Measurements from ENCODE around the gene MKNK1.
A peak's percentile ranks its signal among the peaks of the same experiment; 100 is the strongest.
"Not testable (repeated sequence)": the region's sequence is repeated elsewhere in the genome, so short reads cannot be mapped to it uniquely, and the experiment has no call there.

Gene MKNK1

GRCh38 chr1:46603858-46604549 is at the start of gene MKNK1:
TSS of gene MKNK1 (minus strand) at chr1:46604268. CDS start at chr1:46583327, 20,941 bp downstream.
- peaks cover 6% of the 10 kb centered on the region for H3K36me3 ChIP-seq (ENCODE audit: control insufficient read depth, insufficient read depth, low read length)
- H3K9ac ChIP-seq (ENCODE audit: low read length) = peak within 1 kb of the TSS; percentile 84
- H3K27me3 ChIP-seq (ENCODE audit: control insufficient read depth, insufficient read depth, low read length) = no peaks in the 10 kb centered on the region
- H3K4me3 ChIP-seq (ENCODE audit: low read length) = peak within 1 kb of the TSS; percentile 48
- no peaks in the 10 kb centered on the region for H3K9me3 ChIP-seq (ENCODE audit: control insufficient read depth, low read length)
- H3K4me1 ChIP-seq (ENCODE audit: control insufficient read depth, insufficient read depth, low read length) = peaks cover 25% of the 10 kb centered on the region

GRCh38 chr1:46653405-46653958 is 49.4 kb upstream of the MKNK1 start:
- H3K9me3 ChIP-seq (ENCODE audit: control insufficient read depth, low read length) = no peaks in the 10 kb centered on the region
- H3K4me3 ChIP-seq (ENCODE audit: low read length) = no peak overlapping the region
- H3K36me3 ChIP-seq (ENCODE audit: control insufficient read depth, insufficient read depth, low read length) = no peaks in the 10 kb centered on the region
- no peaks in the 10 kb centered on the region for H3K27me3 ChIP-seq (ENCODE audit: control insufficient read depth, insufficient read depth, low read length)
- H3K9ac ChIP-seq (ENCODE audit: low read length) = no peak overlapping the region
- no peaks in the 10 kb centered on the region for H3K4me1 ChIP-seq (ENCODE audit: control insufficient read depth, insufficient read depth, low read length)

DNA sequence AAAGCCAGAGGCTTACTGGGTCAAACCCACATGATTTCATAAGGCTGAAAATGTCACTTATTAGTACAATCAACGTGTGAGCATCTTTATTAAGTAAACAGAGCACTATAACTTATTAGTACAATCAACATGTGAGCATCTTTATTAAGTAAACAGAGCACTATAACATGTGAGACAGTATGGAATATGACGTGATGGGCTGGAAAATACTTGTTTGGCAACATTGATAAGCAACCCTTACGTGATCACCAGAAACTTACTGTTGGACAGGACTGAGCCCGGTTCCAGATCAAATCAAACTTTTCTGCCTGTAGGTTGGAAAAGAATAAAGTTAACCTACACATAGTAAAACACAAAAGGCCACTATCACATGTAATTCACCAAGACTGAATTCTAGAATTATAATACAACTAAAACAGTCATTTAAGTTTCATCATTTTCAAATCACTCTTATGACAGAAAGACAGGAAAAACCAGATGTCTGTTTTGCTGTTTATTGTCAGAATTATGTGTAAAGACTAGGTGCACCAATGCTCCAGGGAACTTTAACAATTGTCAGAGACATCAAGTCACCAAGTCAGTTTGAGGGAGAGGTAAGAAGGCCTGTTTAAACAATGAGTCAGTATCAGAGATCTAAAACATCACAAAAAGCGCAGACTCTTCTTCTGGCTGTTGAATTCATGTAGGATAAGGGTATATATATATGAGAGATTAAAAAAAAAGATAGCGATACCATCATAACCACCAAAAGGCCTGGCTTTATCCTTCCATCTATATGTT is 48.4 kb upstream of the MKNK1 start:
- Histone ChIP-seq H3K9ac (ENCODE audit: low read length) (no peak overlapping the region), H3K4me1 (ENCODE audit: control insufficient read depth, insufficient read depth, low read length) (no peaks in the 10 kb centered on the region), H3K4me3 (ENCODE audit: low read length) (no peak overlapping the region), H3K36me3 (ENCODE audit: control insufficient read depth, insufficient read depth, low read length) (no peaks in the 10 kb centered on the region), H3K9me3 (ENCODE audit: control insufficient read depth, low read length) (no peaks in the 10 kb centered on the region), H3K27me3 (ENCODE audit: control insufficient read depth, insufficient read depth, low read length) (no peaks in the 10 kb centered on the region)

DNA sequence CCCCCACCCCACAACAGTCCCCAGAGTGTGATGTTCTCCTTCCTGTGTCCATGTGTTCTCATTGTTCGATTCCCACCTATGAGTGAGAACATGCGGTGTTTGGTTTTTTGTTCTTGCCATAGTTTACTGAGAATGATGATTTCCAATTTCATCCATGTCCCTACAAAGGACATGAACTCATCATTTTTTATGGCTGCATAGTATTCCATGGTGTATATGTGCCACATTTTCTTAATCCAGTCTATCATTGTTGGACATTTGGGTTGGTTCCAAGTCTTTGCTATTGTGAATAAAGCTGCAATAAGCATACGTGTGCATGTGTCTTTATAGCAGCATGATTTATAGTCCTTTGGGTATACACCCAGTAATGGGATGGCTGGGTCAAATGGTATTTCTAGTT is 47.1 kb upstream of the MKNK1 start:
- H3K4me3 ChIP-seq (ENCODE audit: low read length); H3K9ac ChIP-seq (ENCODE audit: low read length); H3K36me3 ChIP-seq (ENCODE audit: control insufficient read depth, insufficient read depth, low read length); H3K4me1 ChIP-seq (ENCODE audit: control insufficient read depth, insufficient read depth, low read length); H3K9me3 ChIP-seq (ENCODE audit: control insufficient read depth, low read length); H3K27me3 ChIP-seq (ENCODE audit: control insufficient read depth, insufficient read depth, low read length): not testable (repeated sequence)

DNA sequence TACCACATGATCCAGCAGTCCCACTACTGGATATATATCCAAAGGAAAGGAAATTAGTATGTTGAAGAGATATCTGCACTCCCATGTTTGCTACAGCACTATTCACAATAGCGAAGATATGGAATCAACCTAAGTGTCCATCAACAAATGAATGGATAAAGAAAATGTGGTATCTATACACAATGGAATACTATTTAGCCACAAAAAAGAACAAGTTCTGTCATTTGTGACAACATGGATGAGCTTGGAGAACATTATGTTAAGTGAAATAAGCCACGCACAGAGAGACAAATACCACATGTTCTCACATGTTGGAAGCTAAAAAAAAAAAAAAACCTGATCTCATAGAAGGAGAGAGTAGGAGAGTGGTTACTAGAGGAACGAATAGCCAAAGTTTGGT is 46.4 kb upstream of the MKNK1 start:
- Histone ChIP-seq H3K4me3 (ENCODE audit: low read length) (no peak overlapping the region), H3K9ac (ENCODE audit: low read length) (no peak overlapping the region), H3K27me3 (ENCODE audit: control insufficient read depth, insufficient read depth, low read length) (no peaks in the 10 kb centered on the region), H3K36me3 (ENCODE audit: control insufficient read depth, insufficient read depth, low read length) (no peaks in the 10 kb centered on the region), H3K4me1 (ENCODE audit: control insufficient read depth, insufficient read depth, low read length) (no peaks in the 10 kb centered on the region), H3K9me3 (ENCODE audit: control insufficient read depth, low read length) (no peaks in the 10 kb centered on the region)

DNA sequence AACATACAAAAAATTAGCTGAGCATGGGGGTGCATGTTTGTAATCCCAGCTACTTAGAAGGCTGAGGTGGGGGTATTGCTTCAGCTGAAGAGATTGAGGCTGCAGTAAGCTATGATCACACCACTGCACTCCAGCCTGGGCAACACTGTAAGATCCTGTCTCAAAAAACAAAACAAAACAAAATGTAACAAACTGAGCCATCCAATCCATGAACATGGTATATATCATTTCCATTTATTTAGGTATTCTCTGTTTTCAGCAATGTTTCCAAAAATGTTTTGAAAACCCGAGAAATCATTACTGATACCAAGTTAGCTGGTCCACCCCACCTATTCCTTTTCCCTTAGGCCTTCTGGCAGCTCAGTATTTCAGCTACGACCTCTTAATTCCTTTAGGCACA is 45.7 kb upstream of the MKNK1 start:
- Histone ChIP-seq H3K36me3 (ENCODE audit: control insufficient read depth, insufficient read depth, low read length) (no peaks in the 10 kb centered on the region), H3K4me3 (ENCODE audit: low read length) (no peak overlapping the region), H3K9ac (ENCODE audit: low read length) (no peak overlapping the region), H3K27me3 (ENCODE audit: control insufficient read depth, insufficient read depth, low read length) (no peaks in the 10 kb centered on the region), H3K4me1 (ENCODE audit: control insufficient read depth, insufficient read depth, low read length) (no peaks in the 10 kb centered on the region), H3K9me3 (ENCODE audit: control insufficient read depth, low read length) (no peaks in the 10 kb centered on the region)

- Histone ChIP-seq H3K9ac (ENCODE audit: low read length) (no peak overlapping the region), H3K4me3 (ENCODE audit: low read length) (no peak overlapping the region), H3K27me3 (ENCODE audit: control insufficient read depth, insufficient read depth, low read length) (no peaks in the 10 kb centered on the region), H3K36me3 (ENCODE audit: control insufficient read depth, insufficient read depth, low read length) (no peaks in the 10 kb centered on the region), H3K9me3 (ENCODE audit: control insufficient read depth, low read length) (no peaks in the 10 kb centered on the region), H3K4me1 (ENCODE audit: control insufficient read depth, insufficient read depth, low read length) (no peaks in the 10 kb centered on the region)
Observed at GRCh38 chr1:46647611-46648010, 43.5 kb upstream of the MKNK1 start.

DNA sequence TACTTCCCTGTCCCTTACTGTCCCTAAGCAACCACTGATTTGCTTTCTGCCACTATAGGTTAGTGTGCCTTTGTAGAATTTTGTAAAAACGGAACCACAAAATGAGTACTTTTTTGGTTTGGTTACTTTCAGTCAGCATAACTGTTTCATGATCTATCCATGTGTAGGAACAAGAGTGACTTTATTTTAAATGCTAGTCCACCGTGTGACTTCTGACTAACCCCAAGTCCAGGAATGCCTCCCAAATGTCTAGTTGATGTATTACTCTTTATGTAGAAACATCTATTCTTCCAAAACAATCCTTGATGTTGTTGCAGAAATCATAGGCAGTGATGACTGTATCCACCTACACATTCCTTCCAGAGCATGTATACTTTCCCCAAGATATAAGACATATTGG is 42.8 kb upstream of the MKNK1 start:
- Histone ChIP-seq H3K36me3 (ENCODE audit: control insufficient read depth, insufficient read depth, low read length) (no peaks in the 10 kb centered on the region), H3K9me3 (ENCODE audit: control insufficient read depth, low read length) (no peaks in the 10 kb centered on the region), H3K27me3 (ENCODE audit: control insufficient read depth, insufficient read depth, low read length) (no peaks in the 10 kb centered on the region), H3K4me1 (ENCODE audit: control insufficient read depth, insufficient read depth, low read length) (no peaks in the 10 kb centered on the region), H3K4me3 (ENCODE audit: low read length) (no peak overlapping the region), H3K9ac (ENCODE audit: low read length) (no peak overlapping the region)

DNA sequence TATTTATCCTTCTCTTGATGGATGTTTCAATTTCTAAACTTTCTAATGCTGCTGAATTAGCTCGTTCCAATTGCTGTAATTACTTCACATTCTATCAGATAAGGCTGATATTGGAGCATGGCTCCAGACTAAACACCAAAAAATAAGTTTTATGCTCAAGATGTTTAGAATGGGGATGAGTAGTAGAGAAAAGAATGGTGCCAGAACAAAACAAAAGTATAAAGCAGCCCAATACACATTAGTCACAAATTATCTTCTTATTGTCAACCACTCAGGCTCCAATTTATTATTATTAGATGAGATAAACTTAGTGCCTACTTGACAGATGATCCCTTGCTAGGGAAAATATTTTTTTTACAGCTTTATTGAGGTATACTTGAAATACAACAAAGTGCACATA is 42.3 kb upstream of the MKNK1 start:
- Histone ChIP-seq H3K4me1 (ENCODE audit: control insufficient read depth, insufficient read depth, low read length) (no peaks in the 10 kb centered on the region), H3K36me3 (ENCODE audit: control insufficient read depth, insufficient read depth, low read length) (no peaks in the 10 kb centered on the region), H3K9me3 (ENCODE audit: control insufficient read depth, low read length) (no peaks in the 10 kb centered on the region), H3K27me3 (ENCODE audit: control insufficient read depth, insufficient read depth, low read length) (no peaks in the 10 kb centered on the region), H3K4me3 (ENCODE audit: low read length) (no peak overlapping the region), H3K9ac (ENCODE audit: low read length) (no peak overlapping the region)

GRCh38 chr1:46645815-46646214 is 41.7 kb upstream of the MKNK1 start:
- H3K9me3 ChIP-seq (ENCODE audit: control insufficient read depth, low read length) = no peaks in the 10 kb centered on the region
- no peak overlapping the region for H3K4me3 ChIP-seq (ENCODE audit: low read length)
- no peaks in the 10 kb centered on the region for H3K4me1 ChIP-seq (ENCODE audit: control insufficient read depth, insufficient read depth, low read length)
- H3K27me3 ChIP-seq (ENCODE audit: control insufficient read depth, insufficient read depth, low read length) = no peaks in the 10 kb centered on the region
- H3K36me3 ChIP-seq (ENCODE audit: control insufficient read depth, insufficient read depth, low read length) = no peaks in the 10 kb centered on the region
- no peak overlapping the region for H3K9ac ChIP-seq (ENCODE audit: low read length)

DNA sequence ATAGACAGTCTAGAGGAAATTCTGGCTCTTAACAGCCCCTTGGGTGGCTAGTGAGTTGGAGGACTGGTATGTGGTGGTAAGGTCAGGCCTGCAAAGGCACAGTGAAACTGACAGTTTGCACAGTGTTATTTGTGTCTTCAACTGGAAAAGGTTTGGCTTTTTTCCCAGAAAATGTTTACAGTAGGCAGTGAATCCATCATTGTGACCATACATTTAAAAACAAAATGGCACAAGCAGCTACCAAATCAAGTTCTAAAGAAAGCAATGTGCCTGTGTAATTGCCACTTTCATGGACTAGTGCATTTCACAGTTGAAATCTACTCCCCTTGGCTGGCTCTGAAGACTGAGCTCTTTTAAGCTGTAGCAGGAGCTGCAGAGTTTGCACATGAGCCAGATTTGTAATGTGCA is 39.3 kb upstream of the MKNK1 start:
- Histone ChIP-seq H3K4me1 (ENCODE audit: control insufficient read depth, insufficient read depth, low read length) (peaks cover 5% of the 10 kb centered on the region), H3K9me3 (ENCODE audit: control insufficient read depth, low read length) (no peaks in the 10 kb centered on the region), H3K27me3 (ENCODE audit: control insufficient read depth, insufficient read depth, low read length) (no peaks in the 10 kb centered on the region), H3K36me3 (ENCODE audit: control insufficient read depth, insufficient read depth, low read length) (no peaks in the 10 kb centered on the region), H3K4me3 (ENCODE audit: low read length) (no peak overlapping the region), H3K9ac (ENCODE audit: low read length) (no peak overlapping the region)

GRCh38 chr1:46642115-46642680 is 38.1 kb upstream of the MKNK1 start:
- no peaks in the 10 kb centered on the region for H3K36me3 ChIP-seq (ENCODE audit: control insufficient read depth, insufficient read depth, low read length)
- H3K9me3 ChIP-seq (ENCODE audit: control insufficient read depth, low read length) = no peaks in the 10 kb centered on the region
- H3K9ac ChIP-seq (ENCODE audit: low read length) = no peak overlapping the region
- H3K27me3 ChIP-seq (ENCODE audit: control insufficient read depth, insufficient read depth, low read length) = no peaks in the 10 kb centered on the region
- H3K4me3 ChIP-seq (ENCODE audit: low read length) = no peak overlapping the region
- H3K4me1 ChIP-seq (ENCODE audit: control insufficient read depth, insufficient read depth, low read length) = peaks cover 5% of the 10 kb centered on the region
